NK-92 (cell line): Measurements from ENCODE around the gene UFSP2.
"Not testable (repeated sequence)": the region's sequence is repeated elsewhere in the genome, so short reads cannot be mapped to it uniquely, and the experiment has no call there.

ENCODE experiments used
- DNase-seq: peaks from one replicate; lab custom pipeline; 2025; ENCODE audit not compliant: unreplicated experiment; lab: John Stamatoyannopoulos, UW

The UFSP2 gene

DNA sequence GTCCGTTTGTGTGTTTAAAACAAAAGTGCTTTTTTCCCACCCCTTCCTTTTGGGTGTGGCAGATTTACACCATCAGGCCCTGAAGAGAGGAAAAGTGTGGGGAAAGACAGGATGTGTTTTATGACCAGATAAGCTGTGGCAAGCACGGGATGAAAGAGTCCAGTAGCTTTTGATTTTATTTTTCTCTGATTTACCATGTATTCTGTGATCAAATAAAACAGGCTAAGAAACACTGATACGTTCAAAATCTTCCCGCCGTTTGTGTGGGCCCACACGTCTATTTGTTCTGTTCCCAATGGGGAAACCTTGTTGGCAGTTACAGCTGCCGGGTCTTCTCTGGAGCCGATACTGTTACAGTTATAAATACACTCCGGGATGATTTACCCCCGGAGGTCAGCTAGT lies 40.8 kb downstream of the UFSP2 start:
- DNase-seq, result no peak

GRCh38 chr4:185384061-185384460 lies 41.7 kb downstream of the UFSP2 start:
- DNase-seq, result no peak

DNA sequence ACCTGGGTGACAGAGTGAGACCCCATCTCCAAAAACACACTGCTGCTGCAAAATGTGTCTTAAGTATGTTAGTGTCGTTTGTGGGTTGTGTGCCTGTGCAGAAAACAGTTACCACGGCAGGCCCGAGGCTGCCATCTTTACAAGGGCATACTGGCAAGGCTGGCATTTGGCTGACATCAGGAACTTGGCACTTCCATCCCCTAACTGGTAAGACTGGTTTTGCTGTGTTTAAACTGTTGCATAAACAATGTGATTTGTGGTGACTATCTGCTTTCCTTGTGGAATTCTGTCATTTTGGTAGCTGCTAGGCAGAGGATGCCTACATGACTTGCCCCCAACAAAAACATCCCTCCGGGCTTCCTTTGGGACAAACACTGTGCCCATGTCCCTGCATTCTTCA lies 42.3 kb downstream of the UFSP2 start:
- no peak for DNase-seq

- no peak for DNase-seq
Measured at GRCh38 chr4:185382754-185383153, 43.0 kb downstream of the UFSP2 start.

DNA sequence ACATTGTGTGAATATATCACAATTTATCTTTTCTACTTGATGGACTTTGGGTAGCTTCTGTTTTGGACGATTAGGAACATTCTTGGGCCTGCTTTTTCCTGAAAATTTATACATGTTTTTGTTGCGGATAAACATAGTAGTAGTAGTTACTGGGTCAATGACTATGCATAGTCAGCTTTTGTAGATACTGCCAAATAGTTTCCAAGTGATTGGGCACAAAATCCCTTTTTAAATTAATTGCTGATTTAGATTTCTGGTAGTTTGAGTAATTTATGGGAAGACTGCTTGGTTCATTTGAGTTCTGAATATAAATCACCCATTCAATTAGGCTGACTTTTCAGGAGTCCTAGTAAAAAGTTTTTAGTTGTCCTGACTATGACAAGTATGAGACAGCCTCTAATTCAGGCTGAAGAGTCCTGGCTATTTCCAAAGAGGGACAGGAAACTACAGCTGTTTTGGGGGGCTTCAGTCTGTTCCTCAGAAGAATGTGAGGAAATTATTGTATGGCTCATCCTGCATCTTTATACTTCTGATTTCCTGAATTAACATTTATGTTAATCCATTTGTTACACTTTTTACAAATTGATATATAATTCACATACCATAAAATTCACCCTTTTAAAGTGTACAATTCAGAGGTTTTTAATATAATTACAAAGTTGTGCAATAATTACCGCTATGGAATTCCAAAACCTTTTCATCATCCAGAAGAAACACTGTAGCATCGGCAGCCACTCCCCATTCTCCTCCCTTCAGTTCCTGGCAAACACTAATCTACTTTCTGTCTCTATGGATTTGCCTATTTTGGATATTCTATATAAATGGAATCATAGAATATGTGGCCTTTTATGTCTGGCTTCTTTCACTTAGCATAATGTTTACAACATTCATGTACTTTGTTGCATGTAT lies 44.2 kb downstream of the UFSP2 start:
- DNase-seq, result no peak

- DNase-seq, result no peak
Measured at GRCh38 chr4:185380320-185380719, 45.4 kb downstream of the UFSP2 start.

- no peak for DNase-seq
Measured at GRCh38 chr4:185379326-185380295, 46.2 kb downstream of the UFSP2 start.

DNA sequence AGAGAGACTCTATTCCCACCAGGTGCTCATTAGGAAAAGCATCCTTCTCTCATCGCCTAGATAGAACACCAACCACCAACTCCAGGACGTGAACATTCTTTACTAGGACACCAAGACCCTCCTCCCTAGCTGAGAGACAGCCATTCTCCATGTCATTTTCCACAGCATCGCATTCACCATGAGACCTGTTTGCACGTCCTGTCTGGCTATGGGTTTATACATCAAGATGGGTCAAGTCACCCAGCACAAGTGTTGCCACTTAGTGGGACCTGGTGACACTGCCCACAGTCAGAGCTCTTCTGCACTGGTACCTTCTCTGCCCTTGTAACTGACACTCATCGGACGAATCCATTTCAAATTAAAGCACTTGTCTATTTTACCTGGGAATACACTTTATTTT lies 47.5 kb downstream of the UFSP2 start:
- no peak for DNase-seq

GRCh38 chr4:185374573-185374972 lies 51.2 kb downstream of the UFSP2 start:
- DNase-seq, result no peak

- DNase-seq, result no peak
Measured at GRCh38 chr4:185374027-185374426, 51.7 kb downstream of the UFSP2 start.

DNA sequence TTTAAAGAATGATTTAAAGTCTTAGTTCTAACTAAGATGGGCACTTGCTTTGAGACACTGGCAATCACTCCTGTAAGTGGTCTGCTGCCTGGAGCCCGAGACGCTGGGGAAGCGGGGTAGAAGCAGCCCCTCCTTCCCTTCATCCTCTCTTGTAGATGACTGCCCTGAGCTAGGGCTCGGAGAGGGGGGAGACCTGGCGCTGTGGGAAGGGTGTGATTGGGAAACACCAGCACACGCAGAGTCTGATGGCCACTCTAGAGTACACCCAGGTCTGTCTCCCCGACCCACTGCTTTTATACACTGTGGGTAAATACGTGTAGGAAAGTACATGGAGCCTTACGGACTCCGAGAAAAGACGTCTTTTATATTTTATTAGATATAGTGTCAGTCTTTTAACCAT lies 54.1 kb downstream of the UFSP2 start:
- no peak for DNase-seq

DNA sequence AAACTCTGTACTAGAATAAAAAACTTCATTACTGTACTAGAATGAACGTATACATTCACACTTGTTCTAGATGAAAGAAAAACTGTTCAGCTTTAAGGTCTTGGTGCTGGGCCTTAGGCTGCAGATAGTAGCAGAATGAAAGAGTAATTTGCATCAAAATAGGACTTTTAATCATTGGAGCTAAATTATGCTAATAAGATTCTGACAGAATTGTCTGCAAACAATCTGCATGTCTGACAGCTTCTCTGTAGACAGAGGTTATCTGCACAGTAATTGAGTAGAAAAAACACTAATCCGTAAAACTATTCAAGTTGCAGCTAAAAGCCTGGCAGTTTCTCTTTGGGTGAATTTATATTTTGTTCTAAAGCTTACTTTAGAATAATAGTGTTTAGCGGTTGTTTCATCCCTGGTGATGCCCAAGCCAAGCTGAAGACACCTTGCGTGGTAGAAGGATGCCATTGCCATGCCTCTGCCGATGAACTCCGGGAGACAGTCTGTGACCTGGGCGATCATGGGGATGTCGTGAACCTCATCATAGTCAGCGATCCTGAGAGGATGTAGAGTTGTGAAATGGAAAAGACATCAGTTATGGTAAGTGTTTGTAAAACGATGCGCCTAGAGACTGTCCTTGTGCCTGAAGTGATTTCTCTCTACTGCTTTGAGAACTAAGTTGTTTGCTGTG lies 55.4 kb downstream of the UFSP2 start:
- DNase-seq, result no peak

GRCh38 chr4:185369731-185370130 lies 56.0 kb downstream of the UFSP2 start:
- DNase-seq, result no peak

GRCh38 chr4:185364886-185365285 lies 60.9 kb downstream of the UFSP2 start:
- DNase-seq, result no peak

GRCh38 chr4:185363251-185363650 lies 62.5 kb downstream of the UFSP2 start:
- DNase-seq, result no peak

DNA sequence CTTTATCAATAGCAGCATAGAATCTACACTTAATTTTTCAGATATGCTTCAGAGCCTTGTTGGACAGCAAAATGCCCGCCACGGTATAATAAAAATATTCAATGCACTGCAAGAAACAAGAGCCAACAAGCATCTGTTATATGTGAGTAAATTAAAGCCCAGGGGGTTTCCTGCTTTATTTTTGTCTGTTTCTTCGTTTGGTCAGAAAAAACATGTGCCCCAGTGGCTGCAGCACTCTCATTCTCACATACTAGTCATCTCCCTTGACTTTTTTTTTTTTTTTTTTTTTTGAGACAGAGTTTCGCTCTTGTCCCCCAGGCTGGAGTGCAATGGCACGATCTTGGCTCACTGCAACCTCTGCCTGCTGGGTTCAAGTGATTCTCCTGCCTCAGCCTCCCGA lies 63.2 kb downstream of the UFSP2 start:
- not testable (repeated sequence) for DNase-seq

DNA sequence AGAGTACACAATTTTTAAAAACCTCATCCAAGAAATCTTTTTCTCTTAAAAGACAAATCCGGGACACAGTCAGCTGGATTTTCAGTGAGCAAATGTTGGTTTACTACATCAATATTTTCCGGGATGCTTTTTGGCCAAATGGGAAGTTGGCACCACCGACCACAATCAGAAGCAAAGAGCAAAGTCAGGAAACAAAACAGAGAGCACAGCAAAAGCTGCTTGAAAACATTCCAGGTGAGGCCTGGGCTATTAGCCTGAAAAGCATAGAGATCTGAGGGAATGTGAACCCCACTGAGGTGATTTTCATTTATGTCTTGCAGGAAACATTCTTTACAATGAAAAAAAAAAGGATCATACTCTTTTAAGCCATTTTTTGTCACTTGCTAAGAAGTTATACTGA lies 63.9 kb downstream of the UFSP2 start:
- no peak for DNase-seq

DNA sequence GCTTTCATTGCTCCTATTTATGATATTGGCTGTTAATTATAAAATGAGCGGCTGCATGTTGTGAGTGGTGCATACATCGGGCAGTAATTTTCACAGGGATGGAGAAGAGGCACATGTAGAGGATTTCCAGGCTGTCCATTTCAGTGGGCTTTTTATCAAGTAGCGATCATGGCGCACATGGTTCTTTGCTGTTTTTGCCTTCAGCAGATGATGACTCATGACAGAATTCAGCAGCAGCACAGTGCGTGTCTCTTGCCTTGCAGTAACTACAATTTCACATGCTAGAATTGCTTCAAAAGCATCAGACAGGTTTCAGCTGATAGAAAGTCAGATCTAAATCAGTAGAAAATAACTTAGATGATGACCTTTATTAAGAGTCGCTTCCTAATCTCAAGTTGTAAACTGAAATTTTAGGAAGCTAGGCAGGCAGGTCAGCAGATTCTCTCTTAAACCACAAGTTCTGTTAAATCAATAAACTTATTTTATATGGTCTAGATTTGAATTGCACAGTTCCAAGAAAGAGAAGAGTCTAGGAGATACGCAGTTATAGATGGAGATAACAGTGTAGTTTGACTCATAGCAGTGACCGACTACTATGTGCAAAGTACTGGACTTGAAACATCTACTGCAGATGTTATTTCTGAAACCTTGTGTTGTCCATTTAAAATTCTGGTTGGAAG lies 65.9 kb downstream of the UFSP2 start:
- no peak for DNase-seq

DNA sequence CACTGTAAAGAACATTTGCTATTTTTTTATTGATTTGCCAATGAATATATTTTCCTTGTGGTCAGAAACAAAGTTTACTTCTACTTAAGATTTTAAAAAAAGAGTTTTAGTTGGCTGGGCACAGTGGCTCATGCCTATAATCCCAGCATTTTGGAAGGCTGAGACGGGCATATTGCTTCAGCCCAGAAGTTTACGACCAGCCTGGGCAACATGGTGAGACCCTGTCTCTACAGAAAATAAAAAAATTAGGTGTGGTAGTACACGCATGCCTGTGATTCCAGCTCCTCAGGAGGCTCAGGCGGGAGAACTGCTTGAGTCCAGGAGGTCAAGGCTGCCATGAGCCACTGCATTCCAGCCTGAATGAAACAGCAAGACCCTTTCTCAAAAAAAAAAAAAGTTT lies 66.8 kb downstream of the UFSP2 start:
- DNase-seq, result no peak

DNA sequence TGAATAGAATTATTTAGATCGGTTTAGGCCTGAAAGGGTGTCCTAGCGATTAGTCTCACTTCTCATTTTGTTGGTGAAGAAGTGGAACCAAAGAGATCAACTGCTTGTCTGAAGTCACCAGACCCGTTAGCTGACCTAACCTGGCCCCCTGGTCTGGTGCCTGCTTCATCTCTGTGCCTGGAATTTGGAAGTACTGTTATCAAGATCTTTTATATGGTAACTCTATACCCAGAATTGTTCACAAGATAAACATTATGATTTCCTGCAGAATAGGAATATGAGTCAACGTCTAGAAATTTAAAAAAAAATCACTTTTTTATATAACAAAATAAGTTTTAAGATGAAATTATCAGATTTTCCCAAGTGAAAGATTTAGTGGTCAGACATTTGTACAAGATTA lies 67.2 kb downstream of the UFSP2 start:
- no peak for DNase-seq
